Measurements from ENCODE around the gene STAT1.

- TF ChIP-seq CTCF (conservative IDR thresholded peaks at IDR 0.05; ENCODE audit: low read depth, low read length) = no peak
- no peak for TF ChIP-seq EZH2 (IDR thresholded peaks at IDR 0.05; ENCODE audit: borderline replicate concordance, low read depth, low read length, poor library complexity, severe bottlenecking)
These were observed 15.4 kb upstream of the STAT1 start for GRCh38 chr2:191029280-191029950.
